CD1c-positive myeloid dendritic cell (primary cell): ENCODE measurements around the gene CLDN5.

Experiments
- DNase-seq: peaks from one replicate; pipeline ENCODE4 v3.0.0-alpha.2; 2016; ENCODE audit errors: extremely low spot score

Gene CLDN5

DNA sequence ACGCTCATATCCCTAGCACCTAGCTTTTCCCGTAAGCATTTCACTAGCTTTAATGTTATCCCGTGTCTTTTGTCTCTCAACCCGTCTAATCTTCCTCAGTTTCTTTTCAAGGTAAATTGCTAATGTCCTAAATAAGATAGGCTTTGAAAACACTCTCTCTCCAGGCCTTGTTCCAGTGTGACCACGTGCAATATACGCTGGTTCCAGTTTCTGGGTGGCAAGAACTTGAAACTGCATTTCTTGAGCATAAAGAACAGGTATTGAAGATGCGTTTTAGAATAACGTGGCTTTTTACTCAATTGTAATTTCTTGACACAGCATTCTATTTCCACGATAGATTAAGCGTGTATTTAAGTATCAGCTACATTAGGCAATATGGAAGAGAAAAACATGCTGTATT is 43.4 kb downstream of the CLDN5 start:
- DNase-seq: no peak

DNA sequence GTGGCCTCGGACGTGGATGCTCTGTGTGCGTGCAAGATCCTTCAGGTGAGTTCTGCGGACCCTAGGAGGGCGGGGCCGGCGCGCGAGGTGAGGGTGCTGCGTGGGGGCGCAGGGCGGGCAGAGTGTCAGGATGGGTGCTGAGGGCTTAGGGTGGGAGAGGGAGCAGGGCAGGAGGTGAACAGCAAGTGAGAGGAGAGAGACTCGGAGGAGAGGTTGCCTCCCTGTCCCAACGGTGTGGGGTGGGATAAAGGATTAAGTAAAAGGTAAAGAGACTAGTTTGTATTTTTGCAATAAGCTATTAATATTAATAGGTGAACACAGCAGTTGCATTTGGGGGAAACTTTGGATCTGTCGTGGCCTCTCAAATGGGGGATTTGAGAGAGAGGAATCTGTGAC is 44.0 kb downstream of the CLDN5 start:
- DNase-seq: no peak

DNA sequence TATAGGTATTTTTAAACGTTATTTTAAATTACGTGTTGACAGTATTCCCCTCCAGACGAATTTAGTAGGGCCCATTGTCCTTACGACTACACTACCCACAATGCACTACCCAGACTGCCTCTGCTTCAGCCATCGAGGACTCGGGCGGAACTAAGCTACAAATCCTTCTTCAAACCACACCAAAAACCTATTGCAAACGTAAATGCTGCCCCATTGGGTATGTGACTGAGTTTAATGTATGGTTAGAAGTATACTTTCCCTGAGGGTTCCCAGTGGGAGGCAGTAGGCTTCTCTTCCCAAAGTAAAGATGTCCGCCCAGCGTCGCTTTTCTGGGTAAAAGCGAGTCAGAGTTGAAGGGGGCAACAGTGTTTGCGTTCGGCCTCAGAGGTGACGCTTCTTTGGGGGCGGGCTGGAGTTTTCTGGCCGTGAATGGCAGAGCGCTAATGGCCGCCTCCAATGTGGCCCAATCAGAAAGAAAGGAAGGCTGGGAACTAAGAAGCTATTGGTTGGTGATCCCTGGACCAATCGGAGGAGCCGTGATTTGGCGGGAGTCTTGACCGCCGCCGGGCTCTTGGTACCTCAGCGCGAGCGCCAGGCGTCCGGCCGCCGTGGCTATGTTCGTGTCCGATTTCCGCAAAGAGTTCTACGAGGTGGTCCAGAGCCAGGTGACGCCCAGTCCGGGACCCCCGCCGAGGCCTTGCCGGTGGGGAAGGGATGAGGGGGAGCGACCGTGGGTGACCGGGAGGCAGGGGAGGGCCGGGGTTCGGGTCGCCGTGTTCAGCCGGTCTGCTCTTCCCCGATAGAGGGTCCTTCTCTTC is 44.6 kb downstream of the CLDN5 start, which contains the start of gene CDC45:
TSS of gene CDC45 (plus strand) at position 566 of the 818 bp plus-strand sequence. CDS start at position 615, 49 bp downstream.
- peak; percentile 98 for DNase-seq

GRCh38 chr22:19478901-19479354 is 45.3 kb downstream of the CLDN5 start, which contains the start of gene UFD1:
Gene UFD1 (minus strand): TSS chr22:19479193. CDS start chr22:19479085, 108 bp downstream.
- DNase-seq: peak; percentile 79

GRCh38 chr22:19478045-19478900 is 45.9 kb downstream of the CLDN5 start:
- no peak for DNase-seq

- DNase-seq: peak; percentile 2
These were observed 46.7 kb downstream of the CLDN5 start for GRCh38 chr22:19477321-19478044.

GRCh38 chr22:19476023-19476422 is 48.2 kb downstream of the CLDN5 start:
- DNase-seq: no peak

DNA sequence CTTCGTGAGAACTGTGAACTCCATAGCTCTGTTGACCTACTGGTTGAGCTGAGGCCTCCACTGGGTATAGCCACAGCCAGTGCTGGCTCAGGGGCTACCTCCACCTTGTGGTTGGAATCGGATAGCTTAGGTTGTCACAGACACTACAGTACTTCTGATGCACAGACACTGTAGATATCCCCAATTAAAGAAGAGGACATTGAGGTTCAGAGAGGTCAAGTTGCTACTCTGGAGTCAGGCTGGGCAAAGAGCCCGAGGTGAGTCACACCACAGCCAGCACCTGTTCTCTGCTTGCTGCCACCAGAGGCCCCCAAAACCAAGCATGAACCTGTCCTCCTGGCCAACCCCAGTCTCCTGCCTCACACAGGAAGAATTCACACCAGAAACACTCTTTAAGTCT is 50.6 kb downstream of the CLDN5 start:
- no peak for DNase-seq
